Memory B cell (primary cell): ENCODE measurements around the gene ZNF445.
"Not testable (repeated sequence)": the region's sequence is repeated elsewhere in the genome, so short reads cannot be mapped to it uniquely, and the experiment has no call there.

Source experiments
- ATAC-seq: fragments of 150-1000 bp; cut with Tn5 transposase; 2 replicates; pipeline ENCODE4 v1.10.0; 2021; ENCODE audit warnings: low read depth, mild to moderate bottlenecking, moderate library complexity
- DNase-seq, 2 donors: peaks; one replicate each; pipeline ENCODE4 v3.0.0; 2022; ENCODE audit warnings: low spot score in 2 of 2
- H3K27ac Mint-ChIP-seq: one replicate; pipeline ENCODE4 v1.8.0; 2022; ENCODE audit warnings: mild to moderate bottlenecking, moderate library complexity, mixed read lengths
- H3K27me3 Mint-ChIP-seq: one replicate; pipeline ENCODE4 v1.8.0; 2022; ENCODE audit warnings: mixed read lengths
- H3K36me3 Mint-ChIP-seq: one replicate; pipeline ENCODE4 v1.8.0; 2022; ENCODE audit warnings: mild to moderate bottlenecking, mixed read lengths
- H3K4me1 Mint-ChIP-seq: one replicate; pipeline ENCODE4 v1.8.0; 2022; ENCODE audit warnings: mixed read lengths
- H3K4me3 Mint-ChIP-seq: one replicate; pipeline ENCODE4 v1.8.0; 2022; ENCODE audit warnings: mild to moderate bottlenecking, moderate library complexity, mixed read lengths
- H3K9me3 Mint-ChIP-seq: one replicate; pipeline ENCODE4 v1.8.0; 2022; ENCODE audit warnings: mixed read lengths

ZNF445 gene

GRCh38 chr3:44477312-44478030, at the start of gene ZNF445:
Gene ZNF445, minus strand, starts transcription at chr3:44477670. Its CDS starts 22,121 bp downstream, at chr3:44455549.
- ATAC-seq (peak; percentile 95), DNase-seq (peak; percentile 71 to 76)
- H3K27me3 Mint-ChIP-seq, result no peaks in the 10 kb centered on the region
- H3K4me1 Mint-ChIP-seq, result peaks cover 15% of the 10 kb centered on the region
- peaks cover 2% of the 10 kb centered on the region for H3K36me3 Mint-ChIP-seq
- H3K4me3 Mint-ChIP-seq, result peak within 1 kb of the TSS; percentile 96
- no peaks in the 10 kb centered on the region for H3K9me3 Mint-ChIP-seq
- peak within 1 kb of the TSS; percentile 11 for H3K27ac Mint-ChIP-seq

- no peaks in the 10 kb centered on the region for H3K4me1 Mint-ChIP-seq
- no peaks in the 10 kb centered on the region for H3K36me3 Mint-ChIP-seq
- no peak overlapping the region for H3K27ac Mint-ChIP-seq
- no peak overlapping the region for H3K4me3 Mint-ChIP-seq
- ATAC-seq (no peak), DNase-seq (no peak)
- H3K27me3 Mint-ChIP-seq, result peaks cover 20% of the 10 kb centered on the region
- no peaks in the 10 kb centered on the region for H3K9me3 Mint-ChIP-seq
These were observed 47.6 kb upstream of the ZNF445 start for GRCh38 chr3:44525060-44525459.

- ATAC-seq (no peak), DNase-seq (no peak)
- Mint-ChIP-seq H3K4me3 (no peak overlapping the region), H3K27me3 (peaks cover 16% of the 10 kb centered on the region), H3K36me3 (no peaks in the 10 kb centered on the region), H3K27ac (no peak overlapping the region), H3K9me3 (no peaks in the 10 kb centered on the region), H3K4me1 (peaks cover 7% of the 10 kb centered on the region)
These were observed 45.0 kb upstream of the ZNF445 start for GRCh38 chr3:44522494-44522933.

- H3K4me3 Mint-ChIP-seq, result no peak overlapping the region
- no peak for ATAC-seq
- H3K27me3 Mint-ChIP-seq, result peaks cover 15% of the 10 kb centered on the region
- peaks cover 7% of the 10 kb centered on the region for H3K4me1 Mint-ChIP-seq
- no peaks in the 10 kb centered on the region for H3K9me3 Mint-ChIP-seq
- no peak overlapping the region for H3K27ac Mint-ChIP-seq
- no peaks in the 10 kb centered on the region for H3K36me3 Mint-ChIP-seq
- DNase-seq, result no peak
These were observed 44.3 kb upstream of the ZNF445 start for GRCh38 chr3:44521721-44522120.

GRCh38 chr3:44518782-44519156, 41.3 kb upstream of the ZNF445 start:
- Mint-ChIP-seq H3K4me3 (no peak overlapping the region), H3K27ac (no peak overlapping the region), H3K9me3 (no peaks in the 10 kb centered on the region), H3K36me3 (no peaks in the 10 kb centered on the region), H3K4me1 (peaks cover 9% of the 10 kb centered on the region), H3K27me3 (peaks cover 5% of the 10 kb centered on the region)
- no peak for ATAC-seq
- DNase-seq, result no peak

GRCh38 chr3:44516230-44516629, 38.8 kb upstream of the ZNF445 start:
- DNase-seq (no peak), ATAC-seq (peak; percentile 29)
- no peak overlapping the region for H3K27ac Mint-ChIP-seq
- H3K9me3 Mint-ChIP-seq, result no peaks in the 10 kb centered on the region
- peaks cover 17% of the 10 kb centered on the region for H3K4me1 Mint-ChIP-seq
- H3K36me3 Mint-ChIP-seq, result no peaks in the 10 kb centered on the region
- H3K4me3 Mint-ChIP-seq, result no peak overlapping the region
- H3K27me3 Mint-ChIP-seq, result peaks cover 2% of the 10 kb centered on the region

GRCh38 chr3:44513513-44513912, 36.0 kb upstream of the ZNF445 start:
- no peak for ATAC-seq
- Mint-ChIP-seq H3K27me3 (peaks cover 2% of the 10 kb centered on the region), H3K4me3 (no peak overlapping the region), H3K4me1 (peaks cover 26% of the 10 kb centered on the region), H3K36me3 (no peaks in the 10 kb centered on the region), H3K27ac (no peak overlapping the region), H3K9me3 (no peaks in the 10 kb centered on the region)
- DNase-seq, result no peak

GRCh38 chr3:44511238-44511566, 33.7 kb upstream of the ZNF445 start:
- peak overlapping the region; percentile 97 for H3K27ac Mint-ChIP-seq
- peaks cover 5% of the 10 kb centered on the region for H3K36me3 Mint-ChIP-seq
- H3K4me3 Mint-ChIP-seq, result peak overlapping the region; percentile 95
- H3K9me3 Mint-ChIP-seq, result no peaks in the 10 kb centered on the region
- peaks cover 31% of the 10 kb centered on the region for H3K4me1 Mint-ChIP-seq
- DNase-seq (no peak), ATAC-seq (no peak)
- peaks cover 2% of the 10 kb centered on the region for H3K27me3 Mint-ChIP-seq

GRCh38 chr3:44510000-44510368, 32.5 kb upstream of the ZNF445 start:
- H3K27me3 Mint-ChIP-seq, result peaks cover 2% of the 10 kb centered on the region
- ATAC-seq, result peak; percentile 61
- H3K4me1 Mint-ChIP-seq, result peaks cover 35% of the 10 kb centered on the region
- H3K36me3 Mint-ChIP-seq, result peaks cover 16% of the 10 kb centered on the region
- H3K9me3 Mint-ChIP-seq, result peaks cover 5% of the 10 kb centered on the region
- peak in 1 of 2 donors; percentile 11 for DNase-seq
- H3K4me3 Mint-ChIP-seq, result peak overlapping the region; percentile 95
- peak overlapping the region; percentile 97 for H3K27ac Mint-ChIP-seq

- ATAC-seq (no peak), DNase-seq (no peak)
- peaks cover 16% of the 10 kb centered on the region for H3K36me3 Mint-ChIP-seq
- H3K4me3 Mint-ChIP-seq, result peak overlapping the region; percentile 95
- peaks cover 2% of the 10 kb centered on the region for H3K27me3 Mint-ChIP-seq
- H3K9me3 Mint-ChIP-seq, result peaks cover 5% of the 10 kb centered on the region
- H3K4me1 Mint-ChIP-seq, result peaks cover 35% of the 10 kb centered on the region
- H3K27ac Mint-ChIP-seq, result peak overlapping the region; percentile 97
These were observed 32.0 kb upstream of the ZNF445 start for GRCh38 chr3:44509393-44509921.

GRCh38 chr3:44506961-44507360, 29.5 kb upstream of the ZNF445 start:
- no peak for DNase-seq
- Mint-ChIP-seq H3K27ac (no peak overlapping the region), H3K4me3 (no peak overlapping the region), H3K27me3 (no peaks in the 10 kb centered on the region), H3K36me3 (peaks cover 27% of the 10 kb centered on the region), H3K9me3 (peaks cover 12% of the 10 kb centered on the region), H3K4me1 (peaks cover 38% of the 10 kb centered on the region)
- no peak for ATAC-seq

GRCh38 chr3:44506556-44506955, 29.1 kb upstream of the ZNF445 start:
- no peaks in the 10 kb centered on the region for H3K27me3 Mint-ChIP-seq
- DNase-seq (no peak), ATAC-seq (no peak)
- H3K27ac Mint-ChIP-seq, result no peak overlapping the region
- peaks cover 31% of the 10 kb centered on the region for H3K36me3 Mint-ChIP-seq
- peaks cover 36% of the 10 kb centered on the region for H3K4me1 Mint-ChIP-seq
- H3K4me3 Mint-ChIP-seq, result no peak overlapping the region
- H3K9me3 Mint-ChIP-seq, result peaks cover 15% of the 10 kb centered on the region

- H3K27ac Mint-ChIP-seq, result no peak overlapping the region
- H3K9me3 Mint-ChIP-seq, result peaks cover 25% of the 10 kb centered on the region
- no peak overlapping the region for H3K4me3 Mint-ChIP-seq
- no peaks in the 10 kb centered on the region for H3K27me3 Mint-ChIP-seq
- H3K36me3 Mint-ChIP-seq, result peaks cover 49% of the 10 kb centered on the region
- H3K4me1 Mint-ChIP-seq, result peaks cover 32% of the 10 kb centered on the region
- DNase-seq (no peak), ATAC-seq (no peak)
These were observed 27.1 kb upstream of the ZNF445 start for GRCh38 chr3:44504566-44504965.

GRCh38 chr3:44503178-44503577, 25.7 kb upstream of the ZNF445 start:
- Mint-ChIP-seq H3K36me3 (peaks cover 63% of the 10 kb centered on the region), H3K9me3 (peaks cover 32% of the 10 kb centered on the region), H3K4me1 (peaks cover 23% of the 10 kb centered on the region)
- H3K27me3 Mint-ChIP-seq, H3K4me3 Mint-ChIP-seq, DNase-seq, ATAC-seq, H3K27ac Mint-ChIP-seq: not testable (repeated sequence)

GRCh38 chr3:44501971-44502370, 24.5 kb upstream of the ZNF445 start:
- peaks cover 32% of the 10 kb centered on the region for H3K9me3 Mint-ChIP-seq
- ATAC-seq (no peak), DNase-seq (no peak)
- H3K36me3 Mint-ChIP-seq, result peaks cover 69% of the 10 kb centered on the region
- H3K4me3 Mint-ChIP-seq, result no peak overlapping the region
- H3K27me3 Mint-ChIP-seq, result no peaks in the 10 kb centered on the region
- peaks cover 18% of the 10 kb centered on the region for H3K4me1 Mint-ChIP-seq
- no peak overlapping the region for H3K27ac Mint-ChIP-seq
